HG02763 (cell line): ENCODE measurements around the gene TSPAN5.

Experiments
- ATAC-seq: cut with Tn5 transposase; IDR thresholded peaks from one replicate; pipeline ENCODE4 v1.9.1; 2021; ENCODE audit warnings: mild to moderate bottlenecking, moderate library complexity; ENCODE audit not compliant: unreplicated experiment

TSPAN5 gene

GRCh38 chr4:98620087-98620784, 38.2 kb downstream of the TSPAN5 start:
- no peak for ATAC-seq

GRCh38 chr4:98619180-98619579, 39.2 kb downstream of the TSPAN5 start:
- no peak for ATAC-seq

- no peak for ATAC-seq
These were observed 39.7 kb downstream of the TSPAN5 start for GRCh38 chr4:98618680-98619079.

GRCh38 chr4:98617358-98618047, 40.9 kb downstream of the TSPAN5 start:
- ATAC-seq = no peak

- no peak for ATAC-seq
These were observed 42.4 kb downstream of the TSPAN5 start for GRCh38 chr4:98615991-98616390.

- ATAC-seq = no peak
These were observed 43.7 kb downstream of the TSPAN5 start for GRCh38 chr4:98614662-98615061.

- ATAC-seq = no peak
These were observed 44.3 kb downstream of the TSPAN5 start for GRCh38 chr4:98614094-98614493.

GRCh38 chr4:98613453-98614075, 44.8 kb downstream of the TSPAN5 start:
- no peak for ATAC-seq

GRCh38 chr4:98612318-98613250, 45.8 kb downstream of the TSPAN5 start:
- peak; percentile 60 for ATAC-seq

GRCh38 chr4:98611677-98612317, 46.6 kb downstream of the TSPAN5 start:
- ATAC-seq = no peak

GRCh38 chr4:98610926-98611676, 47.3 kb downstream of the TSPAN5 start:
- no peak for ATAC-seq

- no peak for ATAC-seq
These were observed 48.0 kb downstream of the TSPAN5 start for GRCh38 chr4:98610431-98610830.

GRCh38 chr4:98609934-98610333, 48.5 kb downstream of the TSPAN5 start:
- no peak for ATAC-seq

GRCh38 chr4:98608356-98608755, 50.1 kb downstream of the TSPAN5 start:
- no peak for ATAC-seq

GRCh38 chr4:98606894-98607293, 51.5 kb downstream of the TSPAN5 start:
- ATAC-seq = no peak

GRCh38 chr4:98605216-98605615, 53.2 kb downstream of the TSPAN5 start:
- no peak for ATAC-seq

GRCh38 chr4:98604723-98605122, 53.7 kb downstream of the TSPAN5 start:
- no peak for ATAC-seq

GRCh38 chr4:98603683-98604521, 54.5 kb downstream of the TSPAN5 start:
- ATAC-seq = no peak

- peak; percentile 53 for ATAC-seq
These were observed 56.1 kb downstream of the TSPAN5 start for GRCh38 chr4:98602270-98602669.
